Measurements from ENCODE around the gene CPS1. TPM values are rescaled to one million over a fixed set of nuclear protein-coding genes. Genes with fewer than 3 reads are reported as not detected.

Gene CPS1
- total RNA-seq, 1 donor from 2014 or later, result 7.9 TPM

- peak; percentile 80 for TF ChIP-seq CTCF (conservative IDR thresholded peaks at IDR 0.05)
- Mint-ChIP-seq H3K4me1 (no peaks in the 10 kb centered on the region), H3K36me3 (ENCODE audit: low read depth) (no peaks in the 10 kb centered on the region), H3K4me3 (no peak overlapping the region), H3K27me3 (ENCODE audit: low read depth) (no peaks in the 10 kb centered on the region), H3K27ac (ENCODE audit: unreplicated experiment) (no peak overlapping the region), H3K9me3 (no peaks in the 10 kb centered on the region)
- peak; percentile 30 for DNase-seq (ENCODE audit: low read depth, low spot score)
Measured at GRCh38 chr2:210617732-210618330, 61.4 kb downstream of the CPS1 start.

- TF ChIP-seq CTCF (conservative IDR thresholded peaks at IDR 0.05), result no peak
- no peak for DNase-seq (ENCODE audit: low read depth, low spot score)
- Mint-ChIP-seq H3K4me1 (no peaks in the 10 kb centered on the region), H3K27ac (ENCODE audit: unreplicated experiment) (no peak overlapping the region), H3K27me3 (ENCODE audit: low read depth) (no peaks in the 10 kb centered on the region), H3K36me3 (ENCODE audit: low read depth) (no peaks in the 10 kb centered on the region), H3K4me3 (no peak overlapping the region), H3K9me3 (no peaks in the 10 kb centered on the region)
Measured at GRCh38 chr2:210620456-210620855, 64.1 kb downstream of the CPS1 start.

GRCh38 chr2:210623506-210623905 lies 67.1 kb downstream of the CPS1 start:
- no peak for DNase-seq (ENCODE audit: low read depth, low spot score)
- no peaks in the 10 kb centered on the region for H3K36me3 Mint-ChIP-seq (ENCODE audit: low read depth)
- H3K4me1 Mint-ChIP-seq, result no peaks in the 10 kb centered on the region
- no peak overlapping the region for H3K4me3 Mint-ChIP-seq
- no peak for TF ChIP-seq CTCF (conservative IDR thresholded peaks at IDR 0.05)
- no peak overlapping the region for H3K27ac Mint-ChIP-seq (ENCODE audit: unreplicated experiment)
- no peaks in the 10 kb centered on the region for H3K9me3 Mint-ChIP-seq
- H3K27me3 Mint-ChIP-seq (ENCODE audit: low read depth), result no peaks in the 10 kb centered on the region

DNA sequence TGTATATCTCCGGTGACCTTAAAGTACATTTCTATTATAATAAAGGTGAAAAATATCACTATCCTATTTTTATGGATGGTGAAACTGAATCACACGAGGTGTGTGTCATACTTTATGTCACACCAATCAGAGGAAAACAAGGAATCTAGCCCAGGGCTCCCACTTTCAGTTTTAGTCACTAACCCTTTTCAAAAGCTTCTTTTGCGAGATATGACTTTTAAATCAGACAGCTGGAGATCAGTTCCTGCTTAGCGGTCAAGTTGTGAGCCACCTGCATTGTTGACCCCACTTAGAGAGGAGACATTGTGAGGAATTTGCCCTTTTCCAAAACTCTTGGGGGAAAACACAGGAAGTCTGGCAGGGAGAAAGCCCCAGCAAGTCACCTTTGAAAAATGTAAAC lies 70.5 kb downstream of the CPS1 start:
- Mint-ChIP-seq H3K4me1 (peaks cover 6% of the 10 kb centered on the region), H3K27me3 (ENCODE audit: low read depth) (no peaks in the 10 kb centered on the region), H3K27ac (ENCODE audit: unreplicated experiment) (no peak overlapping the region), H3K4me3 (no peak overlapping the region), H3K36me3 (ENCODE audit: low read depth) (no peaks in the 10 kb centered on the region), H3K9me3 (no peaks in the 10 kb centered on the region)
- TF ChIP-seq CTCF (conservative IDR thresholded peaks at IDR 0.05), result no peak
- DNase-seq (ENCODE audit: low read depth, low spot score), result no peak

GRCh38 chr2:210630873-210631560 lies 74.6 kb downstream of the CPS1 start:
- Mint-ChIP-seq H3K4me3 (no peak overlapping the region), H3K36me3 (ENCODE audit: low read depth) (no peaks in the 10 kb centered on the region), H3K27me3 (ENCODE audit: low read depth) (no peaks in the 10 kb centered on the region), H3K9me3 (no peaks in the 10 kb centered on the region), H3K4me1 (peaks cover 6% of the 10 kb centered on the region), H3K27ac (ENCODE audit: unreplicated experiment) (no peak overlapping the region)
- no peak for TF ChIP-seq CTCF (conservative IDR thresholded peaks at IDR 0.05)
- DNase-seq (ENCODE audit: low read depth, low spot score), result no peak

All from neural crest cell (in vitro differentiated cells).